Tibial nerve (tissue), 4 donors: ENCODE results near the gene WDR64.

Experiments
- CTCF ChIP-seq, 5 experiments: fragments of 200-600 bp in 3 of 5; fragments of 450-650 bp in 2 of 5; sonication (generic) in 3 of 5; IDR thresholded peaks; one replicate each; pipeline ENCODE4 v1.5.1; 2016 to 2019; ENCODE audit warnings: antibody characterized with exemption in 5 of 5, mild to moderate bottlenecking in 3 of 5, moderate library complexity in 2 of 5
- EP300 ChIP-seq, 2 donors: sonication (generic); formaldehyde crosslinking; IDR thresholded peaks; one replicate each; pipeline ENCODE4 v1.6.1; 2017; ENCODE audit warnings: antibody characterized with exemption in 2 of 2, mild to moderate bottlenecking in 1 of 2
- POLR2A ChIP-seq, 2 donors: fragments of 450-650 bp; IDR thresholded peaks; one replicate each; pipeline ENCODE4 v1.6.1; 2017; ENCODE audit warnings: antibody characterized with exemption in 2 of 2, mild to moderate bottlenecking in 2 of 2, moderate library complexity in 2 of 2

GRCh38 chr1:241702442-241703373, 50.6 kb downstream of the WDR64 start:
- TF ChIP-seq CTCF (IDR thresholded peaks at IDR 0.05) (no peak), POLR2A (IDR thresholded peaks at IDR 0.05) (no peak), EP300 (IDR thresholded peaks at IDR 0.05) (no peak)
